Loucy (cell line): Measurements from ENCODE around the gene KANK2.

Experiments used
- CTCF ChIP-seq: fragments of 200-600 bp; sonication (generic); conservative IDR thresholded peaks from 2 replicates; pipeline ENCODE4 v1.5.1; 2014; ENCODE audit warnings: mild to moderate bottlenecking, antibody characterized with exemption, low read length
- EZH2phosphoT487 ChIP-seq: fragments of 200-600 bp; IDR thresholded peaks from 2 replicates; pipeline ENCODE4 v1.6.1; 2018; ENCODE audit warnings: antibody characterized with exemption, mild to moderate bottlenecking, moderate library complexity, borderline replicate concordance

DNA sequence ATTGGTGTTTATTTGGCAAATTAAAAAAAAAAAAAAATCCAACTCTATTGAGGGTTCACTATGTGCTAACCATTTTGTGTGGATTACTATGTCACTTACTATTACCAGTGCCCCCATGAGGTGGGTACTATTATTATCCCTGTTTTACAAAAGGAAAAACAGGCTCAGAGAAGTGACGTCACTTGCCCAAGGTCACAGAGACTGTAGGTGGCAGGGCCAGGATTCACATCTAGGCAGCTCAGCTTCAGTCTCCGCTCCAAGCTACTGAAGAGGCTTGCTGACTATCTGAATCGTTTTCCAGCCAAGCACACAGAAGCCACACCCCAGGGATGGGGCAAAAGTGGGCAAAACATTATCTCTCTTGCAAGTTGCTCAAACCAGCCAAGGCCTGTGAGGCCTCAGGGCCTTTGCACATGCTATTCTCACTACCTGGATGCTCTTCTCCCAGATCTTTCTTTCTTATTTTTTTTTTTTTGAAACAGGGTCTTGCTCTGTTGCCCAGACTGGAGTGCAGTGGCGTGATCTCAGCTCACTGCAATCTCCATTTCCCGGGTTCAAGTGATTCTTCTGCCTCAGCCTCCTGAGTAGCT is 37.2 kb upstream of the KANK2 start:
- TF ChIP-seq CTCF (0 out of 2 replicates have a peak, but pooled peaks have one; percentile 17), EZH2phosphoT487 (no peak)
